D721Med (cell line): ENCODE results near the gene ZNF211.
A peak's percentile ranks its signal among the peaks of the same experiment; 100 is the strongest.

Source experiments
- DNase-seq: peaks from one replicate; pipeline ENCODE4 v3.0.0; 2011; ENCODE audit warnings: low spot score; ENCODE audit not compliant: insufficient read length
- FAIRE-seq: peaks from 2 replicates; lab custom pipeline; 2011; peaks lifted over from hg19 to GRCh38; lab: Jason Lieb, UNC
- TF ChIP-seq, protein P1 (sequence below): IDR thresholded peaks from 2 replicates; pipeline ENCODE4 v1.5.1; 2012; ENCODE audit warnings: mild to moderate bottlenecking, control low read depth; ENCODE audit not compliant: insufficient read depth; ENCODE audit errors: missing control alignments

Gene ZNF211

GRCh38 chr19:57632987-57633831, at the start of gene ZNF211:
Gene ZNF211 (plus strand): TSS chr19:57633168. CDS start chr19:57633347, 179 bp downstream.
- TF ChIP-seq, protein P1, sequence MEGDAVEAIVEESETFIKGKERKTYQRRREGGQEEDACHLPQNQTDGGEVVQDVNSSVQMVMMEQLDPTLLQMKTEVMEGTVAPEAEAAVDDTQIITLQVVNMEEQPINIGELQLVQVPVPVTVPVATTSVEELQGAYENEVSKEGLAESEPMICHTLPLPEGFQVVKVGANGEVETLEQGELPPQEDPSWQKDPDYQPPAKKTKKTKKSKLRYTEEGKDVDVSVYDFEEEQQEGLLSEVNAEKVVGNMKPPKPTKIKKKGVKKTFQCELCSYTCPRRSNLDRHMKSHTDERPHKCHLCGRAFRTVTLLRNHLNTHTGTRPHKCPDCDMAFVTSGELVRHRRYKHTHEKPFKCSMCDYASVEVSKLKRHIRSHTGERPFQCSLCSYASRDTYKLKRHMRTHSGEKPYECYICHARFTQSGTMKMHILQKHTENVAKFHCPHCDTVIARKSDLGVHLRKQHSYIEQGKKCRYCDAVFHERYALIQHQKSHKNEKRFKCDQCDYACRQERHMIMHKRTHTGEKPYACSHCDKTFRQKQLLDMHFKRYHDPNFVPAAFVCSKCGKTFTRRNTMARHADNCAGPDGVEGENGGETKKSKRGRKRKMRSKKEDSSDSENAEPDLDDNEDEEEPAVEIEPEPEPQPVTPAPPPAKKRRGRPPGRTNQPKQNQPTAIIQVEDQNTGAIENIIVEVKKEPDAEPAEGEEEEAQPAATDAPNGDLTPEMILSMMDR: no peak
- peak; percentile 41 for FAIRE-seq

GRCh38 chr19:57583521-57584416, 49.2 kb upstream of the ZNF211 start, which contains the start of gene ZIK1:
Gene ZIK1 (plus strand): TSS chr19:57584145. CDS start chr19:57584357, 212 bp downstream.
- peak; percentile 98 for DNase-seq
- TF ChIP-seq, protein P1: peak; percentile 19
- FAIRE-seq: peak; percentile 46

More at GRCh38 chr19:57632987-57633831, at the start of gene ZNF211:
- DNase-seq: peak; percentile 78

DNA sequence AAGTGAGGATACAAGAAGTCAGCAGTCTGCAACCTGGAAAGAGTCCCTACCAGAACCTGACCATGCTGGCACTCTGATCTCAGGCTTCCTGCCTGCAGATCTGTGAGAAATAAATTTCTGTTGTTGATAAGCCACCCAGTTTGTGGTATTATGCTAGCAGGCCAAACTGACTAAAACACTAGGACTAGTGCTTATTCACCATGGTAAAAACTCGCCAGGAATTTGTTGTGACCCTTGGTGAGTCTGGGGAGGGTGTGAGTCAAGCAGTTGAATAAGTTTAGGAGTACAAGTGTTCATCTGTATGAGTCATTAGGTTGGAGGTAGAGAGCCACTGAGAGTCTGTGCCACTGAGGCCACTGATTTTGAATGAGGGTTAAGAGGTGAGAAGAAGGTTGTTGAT, 45.4 kb upstream of the ZNF211 start:
- no peak for FAIRE-seq
- DNase-seq: no peak
- TF ChIP-seq, protein P1: no peak

DNA sequence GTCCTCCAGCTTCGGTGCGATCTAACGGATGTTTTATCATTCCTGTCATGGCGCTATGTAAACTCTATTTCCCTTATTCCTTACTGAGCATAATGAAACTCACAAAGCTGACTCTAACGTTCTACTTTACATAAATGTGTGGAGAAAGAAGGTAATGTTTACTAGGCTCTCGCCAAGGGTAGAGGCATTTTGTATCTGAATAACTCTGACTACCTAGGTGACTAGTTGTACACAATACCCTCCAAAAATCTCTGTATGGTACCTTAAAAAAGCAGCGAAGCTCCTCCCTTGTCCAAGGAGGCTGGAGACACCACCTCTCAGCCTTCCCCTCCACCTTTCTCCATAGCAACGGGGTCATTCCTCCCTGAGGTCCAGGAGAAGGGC, 33.6 kb upstream of the ZNF211 start:
- FAIRE-seq (no peak), DNase-seq (no peak)
- TF ChIP-seq, protein P1: no peak

- DNase-seq (peak; percentile 86), FAIRE-seq (no peak)
- TF ChIP-seq, protein P1: no peak
Measured at GRCh38 chr19:57599761-57600383, 33.1 kb upstream of the ZNF211 start, which contains the start of gene ZNF530. Gene ZNF530 (plus strand): TSS chr19:57599885. CDS start chr19:57604346, 4,461 bp downstream.

GRCh38 chr19:57606931-57607330, 26.0 kb upstream of the ZNF211 start:
- DNase-seq (no peak), FAIRE-seq (no peak)
- TF ChIP-seq, protein P1: no peak
